Measurements from ENCODE around the gene SIM1.

GRCh38 chr6:100461917-100462705 is 2.6 kb downstream of the SIM1 start:
- no peak for TF ChIP-seq CEBPB (IDR thresholded peaks at IDR 0.05)
- no peak for TF ChIP-seq TAF1 (IDR thresholded peaks at IDR 0.05; ENCODE audit: low read depth)
- TF ChIP-seq EP300 (IDR thresholded peaks at IDR 0.05; ENCODE audit: borderline replicate concordance), result no peak
- no peak for TF ChIP-seq RAD21 (IDR thresholded peaks at IDR 0.05; ENCODE audit: low read depth)
- no peak for TF ChIP-seq CREB1 (IDR thresholded peaks at IDR 0.05; ENCODE audit: low read depth)
